Ovary (tissue), 3 donors: ENCODE measurements around the gene MYO1E.

Experiments
- CTCF ChIP-seq, 3 donors: fragments of 450-650 bp in 2 of 3; fragments of 200-600 bp in 1 of 3; IDR thresholded peaks; one replicate each; pipeline versions ENCODE4 v1.5.1 to v1.8.0; 2016 to 2022; ENCODE audit warnings: antibody characterized with exemption in 3 of 3, mild to moderate bottlenecking in 1 of 3
- EP300 ChIP-seq: sonication (generic); formaldehyde crosslinking; IDR thresholded peaks from one replicate; pipeline ENCODE4 v1.6.1; 2017; ENCODE audit warnings: antibody characterized with exemption
- POLR2A ChIP-seq: fragments of 450-650 bp; IDR thresholded peaks from one replicate; pipeline ENCODE4 v1.6.1; 2017; ENCODE audit warnings: antibody characterized with exemption, mild to moderate bottlenecking, moderate library complexity
- donor health status: DM: no; HTN: no; CAD: no.

- TF ChIP-seq CTCF (IDR thresholded peaks at IDR 0.05) (no peak), EP300 (no peak), POLR2A (no peak)
Observed at GRCh38 chr15:59349680-59350420, 22.8 kb downstream of the MYO1E start.
